ENCODE results near the gene PRKAG2. TPM values are rescaled to one million over a fixed set of nuclear protein-coding genes. Genes with fewer than 3 reads are reported as not detected.

PRKAG2 gene
- total and polyA plus RNA-seq, 2 of the 8 experiments (the other 6 are each of a cell fraction or from before 2014, with no cell fraction given): 7.5 to 18.1 TPM

DNA sequence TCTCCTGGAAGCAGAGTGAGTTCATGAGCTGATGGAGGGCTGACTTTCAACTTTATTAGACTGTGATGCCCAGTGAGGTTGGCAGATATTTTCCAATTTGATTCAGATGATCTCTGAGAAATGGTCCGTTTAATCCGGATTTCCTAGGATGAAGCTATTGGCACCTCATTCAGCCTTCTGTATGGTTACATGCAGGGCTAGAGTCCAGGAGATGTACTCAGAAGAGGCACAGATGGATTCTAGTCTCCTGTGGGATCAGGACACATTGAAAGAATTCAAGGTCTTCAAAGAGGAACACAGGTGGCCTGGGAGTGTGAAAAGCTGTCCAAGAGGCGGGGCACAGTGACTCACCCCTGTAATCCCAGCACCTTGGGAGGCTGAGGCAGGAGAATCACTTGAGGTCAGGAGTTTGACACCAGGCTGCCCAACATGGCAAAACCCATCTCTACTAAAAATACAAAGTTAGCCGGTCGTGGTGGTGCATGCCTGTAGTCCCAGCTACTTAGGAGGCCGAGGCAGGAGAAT, 334.2 kb downstream of the PRKAG2 start (continued):
- TF ChIP-seq SIRT6 (IDR thresholded peaks at IDR 0.05; ENCODE audit: low read length): no peak
- TF ChIP-seq TBP (IDR thresholded peaks at IDR 0.05; ENCODE audit: low read depth, low read length): no peak
- no peak for TF ChIP-seq GABPA (IDR thresholded peaks at IDR 0.05; ENCODE audit: borderline replicate concordance, insufficient read depth, low read length)
- no peak for TF ChIP-seq TEAD4 (IDR thresholded peaks at IDR 0.05; ENCODE audit: low read depth, low read length)

Measured in H1 (cell line).